ENCODE results near the gene KCNH8.
A peak's percentile ranks its signal among the peaks of the same experiment; 100 is the strongest.

Gene KCNH8

DNA sequence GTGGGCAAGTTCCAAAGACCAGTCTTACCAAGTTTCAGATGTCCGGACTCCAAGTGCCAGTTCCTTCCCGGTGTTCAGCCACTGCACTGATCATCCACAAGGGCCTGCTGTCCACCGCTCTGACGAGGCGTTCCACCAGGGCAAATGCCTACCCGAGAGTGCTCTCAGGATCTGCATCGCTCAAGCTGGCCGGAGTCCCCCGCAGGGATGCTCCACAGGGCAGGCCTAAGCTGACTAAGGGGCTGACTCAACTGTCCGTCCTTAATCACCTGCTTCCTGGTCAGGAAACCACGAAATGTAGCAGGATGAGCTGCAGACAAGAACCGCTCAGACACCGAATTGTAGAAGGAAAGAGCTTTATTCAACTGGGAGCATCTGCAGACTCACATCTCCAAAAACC lies 341.6 kb downstream of the KCNH8 start:
- no peak for DNase-seq

DNA sequence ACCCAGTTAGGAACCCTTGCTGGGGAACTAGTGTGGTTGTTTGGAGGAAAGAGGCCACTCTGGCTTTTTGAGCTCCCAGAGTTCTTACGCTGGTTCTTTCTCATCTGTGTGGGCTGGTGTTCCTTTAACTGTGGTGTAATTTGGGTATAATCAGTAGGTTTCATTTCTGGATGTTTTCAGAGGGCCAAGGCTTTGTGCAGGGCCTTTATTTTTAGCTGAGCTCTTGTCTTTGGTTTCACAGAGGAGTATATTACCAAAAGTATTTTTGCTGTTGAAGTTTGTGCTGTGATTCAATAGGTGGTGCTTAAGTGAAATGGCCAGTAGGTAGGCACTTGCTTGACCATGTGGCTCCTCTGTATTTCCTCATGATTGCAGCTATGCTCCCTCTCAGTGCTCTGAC lies 357.9 kb downstream of the KCNH8 start:
- DNase-seq, result peak in 2 of 4 experiments; percentile 0 to 1

- DNase-seq, result no peak
Observed at GRCh38 chr3:19522305-19522704, 374.0 kb downstream of the KCNH8 start.

- DNase-seq, result no peak
Observed at GRCh38 chr3:19526071-19526470, 377.8 kb downstream of the KCNH8 start.

GRCh38 chr3:19527746-19528145 lies 379.4 kb downstream of the KCNH8 start:
- DNase-seq, result no peak

GRCh38 chr3:19531426-19531825 lies 383.1 kb downstream of the KCNH8 start:
- no peak for DNase-seq

GRCh38 chr3:19539518-19540392 lies 391.4 kb downstream of the KCNH8 start:
- DNase-seq, result peak in 2 of 4 experiments; percentile 2 to 7

- DNase-seq, result no peak
Observed at GRCh38 chr3:19540464-19540863, 392.2 kb downstream of the KCNH8 start.

DNA sequence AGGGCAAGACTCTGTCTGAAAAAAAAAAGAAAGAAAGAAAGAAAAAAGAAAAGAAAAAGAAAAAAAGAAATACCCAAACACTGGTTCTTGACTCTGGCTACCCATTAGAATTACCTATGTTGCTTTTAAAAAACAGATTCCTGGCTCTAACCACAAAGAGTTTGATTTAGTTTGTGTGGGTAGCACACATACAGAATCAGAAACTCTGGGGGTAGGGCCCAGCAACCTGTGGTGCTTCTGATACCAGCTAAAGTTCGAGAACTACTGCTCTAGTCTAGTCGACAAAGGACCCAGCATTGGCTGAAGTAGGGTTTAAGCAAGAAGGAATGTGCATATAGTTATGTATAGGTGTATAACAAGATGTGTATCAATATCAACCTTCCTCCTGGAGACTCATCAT lies 393.0 kb downstream of the KCNH8 start:
- DNase-seq, result no peak

DNA sequence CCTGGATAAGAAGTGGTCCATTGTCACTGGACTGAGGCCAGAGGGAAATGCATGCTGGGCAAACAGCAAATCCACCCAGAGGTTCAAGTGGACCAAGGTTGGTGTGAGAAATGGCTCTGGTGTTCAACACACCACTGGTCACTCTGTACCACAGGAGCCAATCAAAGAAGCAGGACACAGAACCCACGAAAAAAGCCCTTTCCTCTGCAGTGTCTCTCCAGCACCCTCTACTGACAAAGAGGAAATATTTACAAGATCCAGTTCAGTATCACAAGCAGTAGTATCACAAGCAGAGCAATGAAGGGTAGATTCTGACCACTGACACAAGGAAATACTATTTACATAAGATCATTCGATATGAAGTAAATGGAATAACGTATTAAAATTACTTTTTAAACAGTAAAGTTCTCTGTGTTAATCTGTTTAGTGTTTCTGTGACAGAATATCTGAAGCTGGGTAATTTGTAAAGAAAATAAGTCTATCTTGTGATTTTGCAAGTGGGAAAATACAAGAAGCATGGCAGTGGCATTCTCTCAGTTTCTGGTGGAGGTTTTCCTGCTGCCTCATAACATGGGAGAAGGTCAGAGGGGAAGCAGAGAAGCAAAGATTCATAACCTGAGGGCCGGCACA lies 395.0 kb downstream of the KCNH8 start:
- DNase-seq, result peak; percentile 12 to 55 (median 32)

DNA sequence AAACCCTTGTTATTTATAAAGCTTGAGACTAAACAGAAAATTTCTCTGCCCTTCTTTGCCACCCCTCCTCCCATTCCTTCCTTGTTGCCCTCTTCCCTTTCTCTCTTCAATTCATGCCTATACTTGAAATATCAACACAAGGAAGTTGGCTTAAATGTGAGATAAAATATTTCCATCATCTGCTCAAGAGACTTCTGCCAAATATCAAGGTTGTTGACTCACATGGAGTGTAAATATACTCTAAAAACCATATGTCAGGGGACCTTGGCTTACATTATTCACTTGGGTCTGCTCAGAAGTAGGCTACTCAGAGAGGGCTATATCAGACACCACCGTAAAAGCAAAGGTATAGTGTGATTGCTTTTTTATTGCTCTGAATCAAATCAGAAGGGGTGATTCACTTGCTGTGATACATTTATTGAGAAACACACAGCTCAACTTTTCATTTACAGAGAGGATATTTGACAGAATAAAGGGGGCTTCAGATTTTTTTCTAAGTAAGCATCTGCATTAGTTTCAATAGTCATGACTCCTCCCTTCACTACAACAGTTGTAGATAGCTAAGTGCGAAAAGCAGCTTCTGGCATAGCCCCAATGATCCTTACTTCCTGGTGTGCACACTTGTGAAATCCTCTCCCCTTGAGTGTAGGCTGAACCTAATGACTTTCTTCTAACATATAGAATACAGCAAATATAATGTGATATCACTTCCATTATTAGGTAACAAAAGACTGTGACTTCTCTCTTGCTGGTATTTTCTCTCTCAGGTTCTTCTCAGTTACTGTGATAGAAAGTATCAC lies 399.6 kb downstream of the KCNH8 start:
- no peak for DNase-seq

- peak in 2 of 4 experiments; percentile 9 to 34 for DNase-seq
Observed at GRCh38 chr3:19559724-19560442, 411.6 kb downstream of the KCNH8 start.

- no peak for DNase-seq
Observed at GRCh38 chr3:19573644-19574043, 425.3 kb downstream of the KCNH8 start.

GRCh38 chr3:19574268-19574667 lies 426.0 kb downstream of the KCNH8 start:
- no peak for DNase-seq

DNA sequence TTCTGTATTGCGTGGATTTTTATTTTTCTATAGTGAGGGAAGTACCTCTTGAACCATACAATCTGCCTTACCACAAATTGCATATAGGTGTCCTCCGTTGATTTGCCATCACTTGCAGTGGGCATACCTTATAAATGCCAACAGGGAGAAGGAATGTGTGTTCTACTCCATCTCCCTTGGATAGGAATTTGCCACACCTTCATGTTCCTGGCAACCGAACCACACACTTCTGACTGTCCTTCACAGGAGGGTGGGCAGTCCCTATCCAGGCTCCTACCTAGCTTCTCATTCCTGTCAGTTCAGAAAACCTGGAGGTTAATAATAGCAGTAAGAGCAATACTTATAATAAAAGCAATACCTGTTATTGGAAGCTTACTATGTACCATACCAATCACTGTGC lies 428.0 kb downstream of the KCNH8 start:
- DNase-seq, result no peak
